Endothelial cell of umbilical vein (primary cell): Measurements from ENCODE around the gene ZNF587B. TPM values are rescaled to one million over a fixed set of nuclear protein-coding genes. Genes with fewer than 3 reads are reported as not detected.

ENCODE experiments used
- Bru-seq: library from RNA; stranded (reverse); fragments of 400-500 nt; gene quantifications from one replicate; lab custom pipeline; 2021; lab: Mats Ljungman, UMichigan
- BruChase-seq, 2 experiments: library from RNA; stranded (reverse); fragments of 400-500 nt; gene quantifications; one replicate each; lab custom pipeline; 2021; lab: Mats Ljungman, UMichigan
- BruUV-seq: library from RNA; stranded (reverse); fragments of 400-500 nt; replicated peaks from 2 replicates; lab custom pipeline; 2021; lab: Mats Ljungman, UMichigan
- CTCF ChIA-PET: fragments of 300-600, 350-600 bp; sonication (Branson Sonifier 250); formaldehyde crosslinking; loops from one replicate; lab custom pipeline; 2021; ENCODE audit warnings: antibody characterized with exemption, inconsistent platforms; lab: Charles Lee
- POLR2A ChIA-PET: fragments of 300-600, 350-600 bp; sonication (Branson Sonifier 250); formaldehyde crosslinking; loops from one replicate; lab custom pipeline; 2021; ENCODE audit warnings: antibody characterized with exemption, inconsistent platforms; lab: Charles Lee
- DNase-seq: peaks from one replicate; pipeline ENCODE4 v3.0.0-alpha.2; 2011; ENCODE audit warnings: low read depth, low spot score
- FAIRE-seq: peaks from 2 replicates; lab custom pipeline; 2011; peaks lifted over from hg19 to GRCh38; lab: Jason Lieb, UNC
- H2AFZ ChIP-seq: 2 replicates; pipeline ENCODE4 v1.6.0; 2012; ENCODE audit warnings: low read depth, low read length, control low read depth, inconsistent platforms
- H3K27ac ChIP-seq: 2 replicates; pipeline ENCODE4 v1.5.1; 2011; ENCODE audit warnings: low read depth, mild to moderate bottlenecking, control low read depth, low read length, moderate library complexity; ENCODE audit not compliant: insufficient read depth
- H3K27me3 ChIP-seq, 2 experiments: 2 replicates each; pipeline versions ENCODE4 v1.6.0 to v1.6.1; 2011; ENCODE audit warnings: low read length in 2 of 2, mixed read lengths in 1 of 2; ENCODE audit not compliant: control insufficient read depth in 2 of 2, insufficient read depth in 2 of 2
- H3K36me3 ChIP-seq, 2 experiments: 2 replicates in 1 of 2; 3 replicates in 1 of 2; pipeline ENCODE4 v1.5.1; 2011; ENCODE audit warnings: low read length in 2 of 2, mild to moderate bottlenecking in 1 of 2, moderate library complexity in 1 of 2; ENCODE audit not compliant: control insufficient read depth in 2 of 2, insufficient read depth in 2 of 2; ENCODE audit errors: extremely low read depth in 1 of 2
- H3K4me1 ChIP-seq: 3 replicates; pipeline ENCODE4 v1.5.1; 2011; ENCODE audit warnings: mild to moderate bottlenecking, low read length; ENCODE audit not compliant: control insufficient read depth, insufficient read depth; ENCODE audit errors: extremely low read depth
- H3K4me2 ChIP-seq: 2 replicates; pipeline ENCODE4 v1.6.1; 2011; ENCODE audit warnings: low read length, control low read depth, mixed read lengths; ENCODE audit not compliant: insufficient read depth
- H3K4me3 ChIP-seq, 3 experiments: fragments of 200-600 bp in 1 of 3; sonication (generic), shearing (Covaris generic) in 1 of 3; replicated peaks in 1 of 3; 2 replicates each; pipeline ENCODE4 v1.5.1; 2011 to 2016; ENCODE audit warnings: control low read depth in 3 of 3, low read length in 3 of 3, mild to moderate bottlenecking in 2 of 3, inconsistent platforms in 1 of 3, low read depth in 1 of 3, moderate library complexity in 1 of 3; ENCODE audit not compliant: insufficient read depth in 1 of 3
- H3K79me2 ChIP-seq: 2 replicates; pipeline ENCODE4 v1.6.0; 2012; ENCODE audit warnings: low read length, inconsistent platforms; ENCODE audit not compliant: control insufficient read depth, insufficient read depth
- H3K9ac ChIP-seq: replicated peaks from 2 replicates; pipeline ENCODE3; 2011; ENCODE audit warnings: low read length, control low read depth; ENCODE audit not compliant: insufficient read depth; ENCODE audit errors: extremely low read depth
- H3K9me1 ChIP-seq: replicated peaks from 3 replicates; pipeline ENCODE4 v1.6.0; 2011; ENCODE audit warnings: mild to moderate bottlenecking, low read length; ENCODE audit not compliant: control insufficient read depth, insufficient read depth; ENCODE audit errors: extremely low read depth
- H3K9me3 ChIP-seq: replicated peaks from 2 replicates; pipeline ENCODE4 v1.5.1; 2012; ENCODE audit warnings: low read length, inconsistent platforms; ENCODE audit not compliant: control insufficient read depth, insufficient read depth
- H4K20me1 ChIP-seq: replicated peaks from 2 replicates; pipeline ENCODE3; 2011; ENCODE audit warnings: mild to moderate bottlenecking, low read length; ENCODE audit not compliant: control insufficient read depth, insufficient read depth; ENCODE audit errors: extremely low read depth
- CTCF ChIP-seq, 2 donors: IDR thresholded peaks; 1 replicate in 1 of 2; 2 replicates in 1 of 2; pipeline ENCODE4 v1.5.1; 2011; ENCODE audit warnings: low read length in 2 of 2, mild to moderate bottlenecking in 2 of 2, moderate library complexity in 2 of 2, control low read depth in 1 of 2, inconsistent platforms in 1 of 2, low read depth in 1 of 2; ENCODE audit not compliant: insufficient read depth in 1 of 2; ENCODE audit errors: extremely low read depth in 1 of 2
- EZH2 ChIP-seq: IDR thresholded peaks from 2 replicates; pipeline ENCODE4 v1.6.1; 2012; ENCODE audit warnings: borderline replicate concordance, low read depth, mild to moderate bottlenecking, moderate library complexity, low read length, inconsistent platforms; ENCODE audit not compliant: severe bottlenecking
- MAX ChIP-seq: IDR thresholded peaks from 2 replicates; pipeline ENCODE4 v1.6.1; 2011; ENCODE audit not compliant: insufficient read depth, insufficient read length
- POLR2AphosphoS5 ChIP-seq: IDR thresholded peaks from 2 replicates; pipeline ENCODE4 v1.6.1; 2012; ENCODE audit warnings: low read depth, mild to moderate bottlenecking, control low read depth, low read length, moderate library complexity; ENCODE audit not compliant: insufficient read depth
- dilution Hi-C: fragments of 300-500 bp; cut with MboI; formaldehyde crosslinking; loops from one replicate; pipeline ENCODE4 v1.15.0; 2019; ENCODE audit warnings: low sequenced_read_pairs; ENCODE audit not compliant: extremely low pct_ligation_motif_present
- intact Hi-C: fragments of 100-400 bp; cut with micrococcal nuclease; formaldehyde crosslinking; loops from one replicate; pipeline ENCODE4 v1.10.0; 2022
- long read RNA-seq: library from polyadenylated mRNA; stranded (forward); transcript quantifications from one replicate; pipeline ENCODE4 v2.0.0, GENCODE V29; 2021
- polyA minus RNA-seq, 3 experiments: library from RNA; depleted of rRNA, polyadenylated mRNA; stranded (reverse); fragments of >200 nt; gene quantifications; 1 replicate in 1 of 3; 2 replicates in 2 of 3; pipeline ENCODE4 v1.2.3, GENCODE V29; 2011
- polyA plus RNA-seq, 4 experiments: library from polyadenylated mRNA; depleted of rRNA in 3 of 4; stranded (reverse) in 3 of 4; unstranded in 1 of 4; fragments of >200 nt; gene quantifications; 2 replicates each; pipeline versions ENCODE4 v1.2.1 to v1.2.3, GENCODE V29; 2011 to 2012; ENCODE audit warnings: missing spikeins in 1 of 4
- total RNA-seq: library from RNA; stranded (reverse); gene quantifications from 2 replicates; pipeline ENCODE4 v1.2.3, GENCODE V29; 2021

ZNF587B gene
- 15.6 and 16.3 TPM in 2 replicates for total RNA-seq
- polyA plus RNA-seq = 2.8 and 3.2 TPM in 2 replicates
- polyA plus RNA-seq (2011; cell fraction: cytosol; rRNA removed) = 2.9 and 3.6 TPM in 2 replicates
- 19.7 and 22.5 TPM in 2 replicates for polyA plus RNA-seq (2011; cell fraction: nucleus; rRNA removed)
- 5.3 and 7.5 TPM in 2 replicates for polyA plus RNA-seq (2012)
- 19.2 and 19.6 TPM in 2 replicates for polyA minus RNA-seq
- 18.5 TPM for polyA minus RNA-seq (2011; cell fraction: cytosol; rRNA and poly(A)+ RNA removed)
- 15.6 and 22.0 TPM in 2 replicates for polyA minus RNA-seq (2011; cell fraction: nucleus; rRNA and poly(A)+ RNA removed)
- Bru-seq, nascent RNA = percentile 89 among the genes with signal in this experiment
- percentile 94 among the genes with signal in this experiment for BruChase-seq, experiment 1, labeled RNA remaining after a 6-hour chase
- percentile 96 among the genes with signal in this experiment for BruChase-seq, experiment 2, labeled RNA remaining after a 2-hour chase
- long read RNA-seq, partial matches to known transcripts = 0 of 5 reads
- long read RNA-seq, other reads (novel, unspliced or antisense) = 5 of 5 reads

GRCh38 chr19:57830071-57830602 lies at the start of gene ZNF587B:
ZNF587B (plus strand) TSS chr19:57830299; CDS start chr19:57830529, 230 bp downstream.
- BruUV-seq = TSS peak; percentile 80
- Histone ChIP-seq H2AFZ (peak within 1 kb of the TSS; percentile 63), H3K4me1 (peaks cover 3% of the 10 kb centered on the region), H3K27ac (peak within 1 kb of the TSS; percentile 45), H3K9me3 (no peaks in the 10 kb centered on the region), H3K4me2 (peak within 1 kb of the TSS; percentile 73), H3K79me2 (peaks cover 50% of the 10 kb centered on the region), H3K27me3 (no peaks in the 10 kb centered on the region), H4K20me1 (no peaks in the 10 kb centered on the region), H3K36me3 (no peaks in the 10 kb centered on the region), H3K4me3 (peak within 1 kb of the TSS in 2 of 3 experiments; percentile 33 to 48), H3K9ac (peak within 1 kb of the TSS; percentile 44), H3K9me1 (no peaks in the 10 kb centered on the region)
- dilution Hi-C loops = no loop called here
- DNase-seq (peak; percentile 48), FAIRE-seq (peak; percentile 89)
- intact Hi-C loops = no loop called here
- POLR2A ChIA-PET = no interaction called here
- TF ChIP-seq CTCF (IDR thresholded peaks at IDR 0.05; ENCODE audit: extremely low read depth in 1 of 2, insufficient read depth in 1 of 2, low read depth in 1 of 2, low read length in 2 of 2) = no peak
- peak; percentile 54 for TF ChIP-seq POLR2AphosphoS5
- no peak for TF ChIP-seq EZH2
- peak; percentile 62 for TF ChIP-seq MAX
- CTCF ChIA-PET = interaction anchor here (0.6 to 0.9 kb wide), 2 partner anchors 11 to 26 kb away, joined by 3 read pairs; no protein-coding TSS in a partner anchor
